ENCODE results near the gene SLC51A. TPM values are rescaled to one million over a fixed set of nuclear protein-coding genes. Genes with fewer than 3 reads are reported as not detected.

SLC51A gene
- total and polyA plus RNA-seq, 2 of the 13 experiments (the other 11 are each of a cell fraction or from before 2014, with no cell fraction given): 4.3 to 48.8 TPM

DNA sequence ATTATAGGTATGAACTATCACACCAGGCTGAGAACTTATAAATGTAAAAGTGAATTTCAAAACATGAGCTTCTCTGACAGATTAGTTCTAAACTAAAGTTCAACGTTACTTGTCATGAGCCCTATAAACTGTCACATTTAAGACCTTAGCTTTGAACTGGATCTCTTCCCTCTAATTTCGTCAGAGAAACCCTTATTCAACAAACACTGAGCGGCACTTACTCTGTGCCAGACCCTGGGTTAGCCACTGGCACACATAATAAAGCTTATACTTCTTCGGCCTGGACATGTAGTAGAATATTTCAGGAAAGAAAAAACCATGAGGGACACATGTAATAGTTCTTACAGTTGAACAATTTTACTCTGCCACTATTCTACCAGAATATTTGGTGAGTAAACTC lies 65.6 kb downstream of the SLC51A start:
- FAIRE-seq: no peak
- Histone ChIP-seq H3K27ac (ENCODE audit: extremely low read length, insufficient read depth, low read length) (peak overlapping the region; percentile 83), H3K4me2 (ENCODE audit: low read depth, low read length) (no peak overlapping the region), H3K4me3 (replicated peaks in 1 of 3; ENCODE audit: insufficient read depth in 1 of 3, low read depth in 2 of 3, low read length in 3 of 3) (no peak overlapping the region), H2AFZ (ENCODE audit: low read length) (no peak overlapping the region), H3K27me3 (ENCODE audit: control insufficient read depth in 1 of 2, insufficient read depth in 2 of 2, low read length in 2 of 2) (no peaks in the 10 kb centered on the region; a peak in 1 of 5 replicates), H3K79me2 (ENCODE audit: insufficient read depth, low read length) (peaks cover 68% of the 10 kb centered on the region), H3K9ac (ENCODE audit: insufficient read depth, low read depth, low read length) (no peak overlapping the region), H4K20me1 (ENCODE audit: insufficient read depth, low read length) (no peaks in the 10 kb centered on the region), H3K4me1 (ENCODE audit: insufficient read depth, low read length) (peaks cover 79% of the 10 kb centered on the region), H3K36me3 (replicated peaks in 1 of 2; ENCODE audit: control insufficient read depth in 1 of 2, insufficient read depth in 2 of 2, low read length in 2 of 2) (no peaks in the 10 kb centered on the region), H3K9me3 (ENCODE audit: low read length) (no peaks in the 10 kb centered on the region)
- CTCF ChIA-PET (ENCODE audit: low intra/inter-chr PET ratio, low total read pairs): no interaction called here
- TF ChIP-seq ASH2L (IDR thresholded peaks at IDR 0.05; ENCODE audit: insufficient read length, low read depth, low read length) (no peak), ZNF841 (CRISPR knock-in tag; IDR thresholded peaks at IDR 0.05; ENCODE audit: borderline replicate concordance) (no peak), ZNF7 (CRISPR knock-in tag; IDR thresholded peaks at IDR 0.05) (0 out of 2 replicates have a peak, but pooled peaks have one; percentile 23), YY1 (IDR thresholded peaks at IDR 0.05; ENCODE audit: insufficient read depth, insufficient replicate concordance, low read depth, low read length) (no peak), ZFX (CRISPR knock-in tag; IDR thresholded peaks at IDR 0.05; ENCODE audit: low read depth) (no peak), ZNF660 (CRISPR knock-in tag; IDR thresholded peaks at IDR 0.05; ENCODE audit: borderline replicate concordance, low read depth) (no peak), RFXAP (CRISPR knock-in tag; IDR thresholded peaks at IDR 0.05; ENCODE audit: borderline replicate concordance) (no peak)
- TF ChIP-seq, protein P1, sequence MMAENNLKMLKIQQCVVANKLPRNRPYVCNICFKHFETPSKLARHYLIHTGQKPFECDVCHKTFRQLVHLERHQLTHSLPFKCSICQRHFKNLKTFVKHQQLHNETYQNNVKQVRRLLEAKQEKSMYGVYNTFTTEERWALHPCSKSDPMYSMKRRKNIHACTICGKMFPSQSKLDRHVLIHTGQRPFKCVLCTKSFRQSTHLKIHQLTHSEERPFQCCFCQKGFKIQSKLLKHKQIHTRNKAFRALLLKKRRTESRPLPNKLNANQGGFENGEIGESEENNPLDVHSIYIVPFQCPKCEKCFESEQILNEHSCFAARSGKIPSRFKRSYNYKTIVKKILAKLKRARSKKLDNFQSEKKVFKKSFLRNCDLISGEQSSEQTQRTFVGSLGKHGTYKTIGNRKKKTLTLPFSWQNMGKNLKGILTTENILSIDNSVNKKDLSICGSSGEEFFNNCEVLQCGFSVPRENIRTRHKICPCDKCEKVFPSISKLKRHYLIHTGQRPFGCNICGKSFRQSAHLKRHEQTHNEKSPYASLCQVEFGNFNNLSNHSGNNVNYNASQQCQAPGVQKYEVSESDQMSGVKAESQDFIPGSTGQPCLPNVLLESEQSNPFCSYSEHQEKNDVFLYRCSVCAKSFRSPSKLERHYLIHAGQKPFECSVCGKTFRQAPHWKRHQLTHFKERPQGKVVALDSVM (CRISPR knock-in tag; IDR thresholded peaks at IDR 0.05): 0 out of 2 replicates have a peak, but pooled peaks have one; percentile 10
- TF ChIP-seq, protein P2, sequence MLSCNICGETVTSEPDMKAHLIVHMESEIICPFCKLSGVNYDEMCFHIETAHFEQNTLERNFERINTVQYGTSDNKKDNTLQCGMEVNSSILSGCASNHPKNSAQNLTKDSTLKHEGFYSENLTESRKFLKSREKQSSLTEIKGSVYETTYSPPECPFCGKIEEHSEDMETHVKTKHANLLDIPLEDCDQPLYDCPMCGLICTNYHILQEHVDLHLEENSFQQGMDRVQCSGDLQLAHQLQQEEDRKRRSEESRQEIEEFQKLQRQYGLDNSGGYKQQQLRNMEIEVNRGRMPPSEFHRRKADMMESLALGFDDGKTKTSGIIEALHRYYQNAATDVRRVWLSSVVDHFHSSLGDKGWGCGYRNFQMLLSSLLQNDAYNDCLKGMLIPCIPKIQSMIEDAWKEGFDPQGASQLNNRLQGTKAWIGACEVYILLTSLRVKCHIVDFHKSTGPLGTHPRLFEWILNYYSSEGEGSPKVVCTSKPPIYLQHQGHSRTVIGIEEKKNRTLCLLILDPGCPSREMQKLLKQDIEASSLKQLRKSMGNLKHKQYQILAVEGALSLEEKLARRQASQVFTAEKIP (CRISPR knock-in tag; IDR thresholded peaks at IDR 0.05; ENCODE audit: borderline replicate concordance): no peak
- POLR2A ChIA-PET: interaction anchor here (1.5 kb wide), 1 partner anchor 36 kb away, joined by 4 read pairs; the partner anchor contains the start of gene DYNLT2B
- no peak for DNase-seq (ENCODE audit: low spot score)
- no peak for ATAC-seq
- BruUV-seq (replicated peaks): no TSS peak
- WGBS (ENCODE audit: low lambda C conversion rate): 75% methylated on average over 4 of the region's 4 CpGs
- intact Hi-C loops (cut with micrococcal nuclease; ENCODE audit: unreplicated experiment) (no loop called here), in situ Hi-C loops (cut with HindIII; ENCODE audit: extremely low pct_ligation_motif_present, low pct_unique_long_range_greater_than_20kb) (no loop called here)

Small RNAs within 50 kb of the gene (small RNA-seq; reads per million reads assigned to genes)
- gene RF00019 (ENCODE audit: insufficient read depth in 2 of 3, insufficient read length in 3 of 3, low read depth in 2 of 3, low replicate concordance in 1 of 3): 0 reads per million in 3 experiments

Other genes starting within 250 kb of the SLC51A start
- gene TFRC, start 134.4 kb upstream of the SLC51A start, total RNA-seq (2016; rRNA removed; fragmentation: Illumina TruSeq; extraction: Trizol): 176 and 274 TPM in 2 replicates
- 171 and 188 TPM in 2 replicates for gene TFRC, start 134.4 kb upstream of the SLC51A start, polyA plus RNA-seq (2011; rRNA removed)
- 0.22 TPM in 1 of 2 replicates, not detected in the other for gene ZDHHC19, start 5.1 kb upstream of the SLC51A start, total RNA-seq (2016; rRNA removed; fragmentation: Illumina TruSeq; extraction: Trizol)
- 0.53 and 0.97 TPM in 2 replicates for gene ZDHHC19, start 5.1 kb upstream of the SLC51A start, polyA plus RNA-seq (2011; rRNA removed)
- gene PCYT1A, start 71.2 kb downstream of the SLC51A start, total RNA-seq (2016; rRNA removed; fragmentation: Illumina TruSeq; extraction: Trizol): 45.3 and 53.2 TPM in 2 replicates
- gene PCYT1A, start 71.2 kb downstream of the SLC51A start, polyA plus RNA-seq (2011; rRNA removed): 26.4 and 28.5 TPM in 2 replicates
- gene DYNLT2B, start 101.7 kb downstream of the SLC51A start, total RNA-seq (2016; rRNA removed; fragmentation: Illumina TruSeq; extraction: Trizol): 7.0 and 11.2 TPM in 2 replicates
- gene DYNLT2B, start 101.7 kb downstream of the SLC51A start, polyA plus RNA-seq (2011; rRNA removed): 4.0 and 4.3 TPM in 2 replicates
- not detected in 2 replicates for gene TM4SF19, start 121.9 kb downstream of the SLC51A start, total RNA-seq (2016; rRNA removed; fragmentation: Illumina TruSeq; extraction: Trizol)
- 0.05 and 0.36 TPM in 2 replicates for gene TM4SF19, start 121.9 kb downstream of the SLC51A start, polyA plus RNA-seq (2011; rRNA removed)
- 12.5 and 21.5 TPM in 2 replicates for gene UBXN7, start 215.9 kb downstream of the SLC51A start, total RNA-seq (2016; rRNA removed; fragmentation: Illumina TruSeq; extraction: Trizol)
- gene UBXN7, start 215.9 kb downstream of the SLC51A start, polyA plus RNA-seq (2011; rRNA removed): 11.6 and 15.9 TPM in 2 replicates